AG09319 (cell line): Measurements from ENCODE around the gene LRRC63.
"Not testable (repeated sequence)": the region's sequence is repeated elsewhere in the genome, so short reads cannot be mapped to it uniquely, and the experiment has no call there.

Experiments
- DNase-seq: peaks from one replicate; pipeline ENCODE4 v3.0.0-alpha.2; 2010; ENCODE audit warnings: low read depth; ENCODE audit errors: extremely low read depth
- CTCF ChIP-seq: IDR thresholded peaks from 2 replicates; pipeline ENCODE4 v1.5.1; 2011; ENCODE audit warnings: low read depth, mild to moderate bottlenecking, inconsistent platforms, low read length, moderate library complexity

The LRRC63 gene

GRCh38 chr13:46210362-46211083 lies 1.2 kb upstream of the LRRC63 start:
- no peak for DNase-seq
- TF ChIP-seq CTCF: no peak

GRCh38 chr13:46211116-46211482 lies 629 bp upstream of the LRRC63 start:
- no peak for DNase-seq
- TF ChIP-seq CTCF: no peak

- no peak for TF ChIP-seq CTCF
- no peak for DNase-seq
These were observed 1.5 kb downstream of the LRRC63 start for GRCh38 chr13:46213242-46213641.

GRCh38 chr13:46214741-46215140 lies 3.0 kb downstream of the LRRC63 start:
- not testable (repeated sequence) for DNase-seq

GRCh38 chr13:46220234-46220633 lies 8.5 kb downstream of the LRRC63 start:
- DNase-seq: not testable (repeated sequence)

GRCh38 chr13:46229251-46229650 lies 17.5 kb downstream of the LRRC63 start:
- DNase-seq: no peak
- TF ChIP-seq CTCF: no peak

- TF ChIP-seq CTCF: no peak
- no peak for DNase-seq
These were observed 20.6 kb downstream of the LRRC63 start for GRCh38 chr13:46232281-46232680.

- DNase-seq: no peak
- TF ChIP-seq CTCF: no peak
These were observed 23.6 kb downstream of the LRRC63 start for GRCh38 chr13:46235286-46235685.
